GM18499 (cell line): ENCODE measurements around the gene DYNLT2.
"Not testable (repeated sequence)": the region's sequence is repeated elsewhere in the genome, so short reads cannot be mapped to it uniquely, and the experiment has no call there.

Experiments
- ATAC-seq: cut with Tn5 transposase; IDR thresholded peaks from one replicate; pipeline ENCODE4 v1.9.1; 2021; ENCODE audit warnings: moderate number of reproducible peaks; ENCODE audit not compliant: insufficient read depth, unreplicated experiment

The DYNLT2 gene

DNA sequence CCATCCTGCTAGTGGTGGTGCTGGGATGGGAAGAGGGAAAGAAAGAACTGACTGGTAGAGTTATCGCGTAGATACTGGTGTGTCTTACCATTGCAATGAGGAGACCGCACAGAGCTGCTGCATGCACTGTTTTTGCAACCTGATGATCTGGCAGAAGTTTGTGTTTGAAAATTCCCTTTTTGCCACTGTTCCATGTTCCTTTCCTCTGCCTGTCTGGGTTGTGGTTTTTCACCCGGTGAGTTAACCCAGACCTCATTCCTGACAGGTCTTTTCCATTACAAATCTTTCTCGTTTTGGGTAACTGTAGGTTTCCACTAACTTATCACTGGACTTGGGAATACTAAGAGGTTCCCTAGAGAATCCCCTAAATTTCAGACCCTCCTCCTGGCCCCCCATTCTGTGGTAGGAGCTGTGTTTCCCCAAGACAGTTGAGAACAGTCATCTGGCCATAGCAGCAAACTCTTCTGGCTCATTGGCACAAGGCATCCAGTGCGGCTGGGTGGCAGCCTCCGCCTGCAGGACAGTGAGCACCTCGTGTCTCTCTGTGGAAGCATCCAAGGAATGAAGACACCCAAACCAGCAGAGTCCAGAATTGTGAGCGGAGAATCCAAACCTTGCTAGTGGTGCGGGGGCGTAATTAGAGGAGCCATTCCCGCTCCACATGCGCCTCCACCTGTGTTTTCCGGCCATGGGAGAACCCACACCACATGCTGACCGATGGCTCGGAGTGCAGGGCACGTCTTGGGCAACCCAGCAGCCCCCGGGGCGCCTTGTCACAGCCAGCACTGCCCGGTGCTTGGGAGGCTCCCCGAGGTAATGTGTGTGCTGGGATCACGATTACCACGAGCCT lies 32.8 kb upstream of the DYNLT2 start:
- ATAC-seq = no peak

DNA sequence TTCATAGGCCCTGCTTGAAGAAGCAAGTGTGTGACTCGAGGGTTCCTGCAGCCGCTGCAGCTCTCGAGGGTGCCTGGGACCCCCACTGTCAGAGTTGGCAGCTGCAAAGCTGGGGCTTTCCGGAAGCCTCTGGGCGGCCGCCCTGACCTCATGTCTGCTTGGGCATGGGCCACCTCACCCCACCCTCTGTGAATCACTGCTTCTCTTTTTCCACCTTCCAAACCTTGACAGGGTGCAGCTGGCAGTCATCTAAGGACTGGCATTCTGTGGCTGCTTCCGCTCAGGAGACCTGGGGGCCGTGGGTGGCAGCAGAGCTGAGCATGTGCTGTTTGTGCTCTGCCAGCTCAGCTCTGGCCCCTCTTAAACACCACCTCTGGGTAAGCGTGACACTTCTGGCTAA lies 32.0 kb upstream of the DYNLT2 start:
- no peak for ATAC-seq

DNA sequence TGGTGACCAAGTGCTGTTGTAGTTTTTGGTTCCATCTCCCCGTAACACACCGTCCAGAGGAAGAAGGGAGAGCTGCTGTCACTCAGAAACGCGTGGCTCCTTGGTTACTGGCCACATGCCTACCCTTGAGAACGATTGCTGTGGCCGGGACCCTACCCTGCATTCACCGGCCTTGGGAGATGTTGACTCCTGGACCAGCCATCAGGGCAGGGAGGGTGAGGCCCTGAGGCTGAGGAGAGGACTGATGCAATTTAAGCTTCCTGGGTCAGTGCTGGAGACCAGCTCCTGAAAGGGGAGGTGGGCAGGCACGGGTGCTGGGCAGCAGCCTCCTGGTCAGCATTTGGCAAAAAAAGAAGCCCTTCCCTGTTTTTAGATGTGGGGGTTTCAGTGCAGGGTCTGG lies 31.6 kb upstream of the DYNLT2 start:
- ATAC-seq = no peak

DNA sequence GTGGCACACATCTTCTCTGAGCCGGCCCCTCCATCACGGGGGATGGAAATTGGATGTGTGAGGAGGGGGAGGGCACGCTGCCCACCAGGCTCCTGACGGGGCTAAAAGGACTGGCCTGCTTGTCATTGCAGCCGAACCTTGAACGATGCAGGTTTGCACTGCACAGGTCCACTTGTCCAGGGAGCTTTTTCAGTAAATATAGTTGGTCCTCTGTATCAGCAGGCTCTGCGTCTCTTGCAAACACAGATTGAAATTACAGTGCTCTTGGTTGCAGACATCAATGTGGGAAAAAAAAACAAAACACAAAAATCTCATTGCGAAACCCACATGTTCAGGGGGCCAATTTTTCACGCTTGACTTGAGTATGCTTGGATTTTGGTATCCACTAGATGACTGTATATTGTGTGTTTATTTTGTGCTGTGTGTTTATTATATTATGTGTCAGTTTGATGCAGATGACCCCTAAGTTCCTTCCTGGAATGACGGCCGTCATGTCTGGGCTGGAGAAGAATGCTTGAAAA lies 29.3 kb upstream of the DYNLT2 start:
- no peak for ATAC-seq

DNA sequence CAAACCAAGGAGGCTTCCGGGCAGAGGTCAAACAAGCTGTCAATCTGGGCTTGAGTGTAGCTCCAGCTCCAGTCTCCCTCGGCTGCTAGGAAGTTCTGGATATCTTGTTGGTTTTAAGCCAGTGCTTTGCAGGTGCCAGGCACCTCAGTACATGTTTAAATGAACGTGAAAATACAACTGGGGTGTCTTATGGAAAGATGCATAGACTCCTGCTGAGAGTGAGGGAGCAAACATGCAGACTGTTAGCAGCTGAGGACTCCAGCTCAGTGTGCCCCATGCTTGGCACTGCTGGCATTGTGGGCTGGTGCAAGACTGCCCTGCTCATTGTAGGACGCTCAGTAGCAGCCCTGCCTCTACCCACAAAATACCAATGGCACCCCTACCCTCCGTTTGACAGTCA lies 28.5 kb upstream of the DYNLT2 start:
- ATAC-seq = no peak

DNA sequence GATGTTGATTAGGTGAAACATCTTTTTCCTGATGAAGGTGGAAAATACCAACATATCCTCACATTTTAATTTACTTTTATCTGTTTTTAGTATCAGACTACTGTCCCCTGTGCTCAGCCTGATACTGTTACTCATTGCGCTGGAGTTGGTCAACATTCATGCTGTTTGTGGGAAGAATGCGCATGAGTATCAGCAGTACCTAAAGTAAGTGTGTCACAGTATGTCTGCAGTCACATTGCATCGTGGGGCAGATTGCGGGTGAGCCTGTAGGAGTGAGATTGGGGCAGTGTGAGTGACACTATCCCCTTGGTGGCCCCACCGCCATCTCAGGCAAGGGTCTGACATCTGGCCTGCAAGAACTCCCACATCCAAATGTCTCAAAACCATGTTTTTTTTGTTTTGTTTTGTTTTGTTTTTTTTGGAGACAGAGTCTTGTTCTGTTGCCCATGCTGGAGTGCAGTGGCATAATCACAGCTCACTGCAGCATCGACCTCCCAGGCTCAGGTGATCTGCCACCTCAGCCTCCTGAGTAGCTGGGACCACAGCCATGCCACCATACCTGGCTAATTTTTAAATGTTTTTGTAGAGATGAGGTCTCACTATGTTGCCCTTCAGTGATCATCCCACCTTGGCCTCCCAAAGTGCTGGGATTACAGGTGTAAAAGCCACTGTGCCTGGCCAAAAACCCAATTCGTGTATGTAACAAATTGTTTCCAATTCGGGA lies 27.9 kb upstream of the DYNLT2 start:
- ATAC-seq = no peak

DNA sequence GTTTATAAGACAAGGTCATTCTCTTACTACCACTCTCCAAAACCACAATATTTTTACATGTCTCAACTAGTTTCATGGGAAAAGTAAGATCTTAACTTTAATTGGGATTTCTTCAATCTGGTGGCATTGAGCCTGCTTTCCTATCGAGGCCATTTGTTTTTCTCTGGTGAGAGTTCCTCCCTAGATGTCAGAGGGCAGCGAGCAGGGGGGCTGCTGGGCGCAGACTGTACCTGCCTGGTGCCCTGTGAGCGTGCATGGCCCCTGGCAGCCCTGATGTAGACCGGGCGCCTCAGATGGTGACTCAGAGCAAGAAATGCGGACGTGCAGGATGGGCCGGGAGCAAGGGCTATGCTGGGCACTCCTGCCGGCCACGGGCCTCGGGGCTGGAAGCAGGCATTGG lies 27.3 kb upstream of the DYNLT2 start:
- ATAC-seq = no peak

DNA sequence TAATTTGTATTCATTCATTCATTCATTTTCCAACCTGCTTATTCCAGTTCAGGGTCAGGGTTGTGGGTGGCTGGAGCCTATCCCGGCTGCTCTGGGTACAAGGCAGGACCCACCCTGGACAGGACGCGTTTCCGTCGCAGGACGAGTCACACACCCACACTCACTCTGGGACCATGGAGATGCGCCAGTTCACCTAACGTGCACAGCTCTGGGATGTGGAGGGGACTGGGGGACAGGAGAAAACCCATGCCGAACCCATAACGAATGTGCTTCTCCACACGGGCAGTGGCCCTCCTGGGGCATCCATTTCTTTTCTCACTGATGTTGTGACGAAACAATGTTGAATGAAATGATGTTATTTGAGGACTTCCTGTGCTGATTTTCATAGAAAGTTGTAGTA lies 26.5 kb upstream of the DYNLT2 start:
- ATAC-seq = no peak

DNA sequence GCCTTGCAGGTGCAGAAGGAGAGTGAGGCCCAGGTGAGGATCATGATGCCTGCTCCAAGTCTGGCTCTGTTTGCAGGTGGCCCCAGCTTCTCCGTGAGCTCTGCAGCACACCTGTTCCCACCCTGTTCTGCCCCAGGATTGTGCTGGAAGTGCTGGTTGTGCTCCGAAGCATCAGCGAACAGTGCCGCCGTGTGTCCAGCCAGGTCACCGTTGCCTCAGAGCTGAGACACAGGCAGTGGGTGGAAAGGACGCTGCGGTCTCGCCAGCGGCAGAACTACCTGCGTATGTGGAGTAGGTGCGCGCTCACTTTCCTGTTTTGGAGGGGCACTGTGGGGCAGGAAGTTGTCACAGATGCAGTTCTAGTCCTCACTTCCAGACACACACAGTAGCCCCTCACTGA lies 25.0 kb upstream of the DYNLT2 start:
- no peak for ATAC-seq

DNA sequence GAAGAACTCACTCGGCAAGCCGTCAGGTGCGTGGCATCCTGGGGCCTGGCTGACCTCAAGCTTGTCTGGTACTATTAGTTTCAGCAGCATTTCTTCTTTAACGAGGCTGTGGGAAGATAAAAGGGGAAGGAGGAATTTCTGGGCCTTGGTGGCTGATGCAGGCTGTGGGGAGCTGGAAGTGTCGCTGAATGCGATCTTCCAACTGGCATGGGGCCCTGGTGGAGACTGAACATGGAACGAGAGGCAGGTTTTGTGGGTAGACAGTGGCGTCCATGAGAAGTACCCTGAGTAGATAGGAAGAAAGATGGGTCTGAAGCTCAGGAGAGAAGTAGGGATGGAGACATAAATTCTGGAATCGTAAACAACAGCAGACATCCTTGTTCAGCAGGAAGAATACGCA lies 23.9 kb upstream of the DYNLT2 start:
- ATAC-seq = no peak

DNA sequence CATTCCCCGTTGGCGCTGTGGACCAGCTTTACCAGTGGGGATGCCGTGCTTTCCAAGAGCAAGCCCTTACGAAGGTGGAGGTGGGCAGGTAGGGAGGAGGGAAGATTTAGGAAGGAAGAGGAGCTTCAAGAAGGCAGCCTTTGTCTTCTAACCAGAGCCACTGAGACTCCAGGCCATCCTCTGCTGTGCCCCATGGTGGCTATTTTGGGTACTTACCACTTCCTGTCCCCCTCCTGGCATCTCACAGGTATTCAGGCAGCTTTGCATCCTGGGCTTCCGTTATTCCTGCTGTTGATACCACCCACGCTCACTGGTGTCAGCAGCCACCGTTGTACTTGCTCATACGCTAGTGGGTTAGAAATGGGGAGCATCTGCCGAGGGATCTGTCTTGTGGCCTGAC lies 23.0 kb upstream of the DYNLT2 start:
- ATAC-seq = no peak

DNA sequence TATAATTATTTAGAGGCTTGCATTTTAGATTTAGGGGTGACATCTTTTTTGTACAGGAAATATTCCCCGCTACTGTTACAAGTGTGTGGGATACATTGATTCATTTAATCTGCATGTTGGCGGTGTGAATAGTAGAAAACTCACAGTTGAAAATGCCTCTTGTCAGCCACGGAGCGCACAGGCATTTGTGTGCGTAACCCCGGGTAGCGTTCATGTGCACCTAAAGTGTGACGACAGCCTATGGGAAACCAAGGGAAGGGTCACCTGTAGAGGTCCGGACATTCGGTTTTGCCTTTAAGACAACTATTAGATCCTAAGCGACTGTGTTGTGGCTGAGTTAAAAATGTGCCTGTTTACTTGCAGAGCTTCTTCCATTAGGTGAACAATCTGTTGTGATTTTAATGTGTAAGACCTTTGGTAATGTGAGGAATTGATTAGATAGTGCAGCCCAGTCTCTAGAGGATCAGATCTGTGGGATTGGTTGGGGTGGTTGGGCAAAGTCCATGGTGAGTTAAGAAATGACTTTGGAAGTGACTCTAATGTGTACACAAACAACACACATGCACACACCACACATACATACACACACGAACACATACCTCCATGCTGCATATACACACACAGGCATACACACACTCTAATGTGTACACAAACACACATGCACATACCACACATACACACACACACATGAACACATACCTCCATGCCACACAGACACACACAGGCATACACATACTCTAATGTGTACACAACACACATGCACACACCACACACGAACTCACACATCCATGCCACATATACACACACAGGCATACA lies 15.8 kb upstream of the DYNLT2 start:
- no peak for ATAC-seq

DNA sequence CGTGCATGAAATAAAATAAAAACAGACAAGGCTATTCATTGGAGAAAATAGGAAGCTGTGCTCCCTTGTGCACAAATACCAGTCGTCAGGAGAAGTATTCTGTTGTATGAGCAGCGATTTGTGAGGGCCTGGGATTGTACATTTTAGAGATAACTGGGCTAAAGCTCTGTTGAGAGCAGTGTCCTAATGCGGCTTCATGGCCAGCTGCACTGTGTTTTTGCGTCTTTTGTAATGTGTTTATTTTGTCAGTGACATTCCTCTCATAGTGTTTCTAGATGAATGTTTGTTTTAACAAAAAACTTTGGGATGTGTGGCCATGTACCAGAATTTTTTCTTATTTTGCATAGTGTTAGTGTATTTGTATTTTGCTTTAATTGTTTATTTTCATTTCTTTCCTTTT lies 14.9 kb upstream of the DYNLT2 start:
- ATAC-seq = no peak

DNA sequence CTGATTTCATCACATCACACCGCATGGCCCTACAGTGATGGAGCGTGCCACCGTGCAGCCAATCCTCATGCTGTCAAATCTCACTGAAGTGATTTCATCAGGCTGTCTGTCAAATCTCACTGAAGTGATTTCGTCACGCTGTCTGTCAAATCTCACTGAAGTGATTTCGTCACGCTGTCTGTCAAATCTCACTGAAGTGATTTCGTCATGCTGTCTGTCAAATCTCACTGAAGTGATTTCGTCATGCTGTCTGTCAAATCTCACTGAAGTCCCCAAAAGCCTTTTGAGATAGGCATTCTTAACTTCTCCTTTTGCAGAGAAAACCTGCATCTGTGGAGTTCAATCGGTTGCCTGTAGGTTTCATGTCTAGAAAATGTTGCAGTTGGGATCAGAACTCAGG lies 14.4 kb upstream of the DYNLT2 start:
- not testable (repeated sequence) for ATAC-seq

DNA sequence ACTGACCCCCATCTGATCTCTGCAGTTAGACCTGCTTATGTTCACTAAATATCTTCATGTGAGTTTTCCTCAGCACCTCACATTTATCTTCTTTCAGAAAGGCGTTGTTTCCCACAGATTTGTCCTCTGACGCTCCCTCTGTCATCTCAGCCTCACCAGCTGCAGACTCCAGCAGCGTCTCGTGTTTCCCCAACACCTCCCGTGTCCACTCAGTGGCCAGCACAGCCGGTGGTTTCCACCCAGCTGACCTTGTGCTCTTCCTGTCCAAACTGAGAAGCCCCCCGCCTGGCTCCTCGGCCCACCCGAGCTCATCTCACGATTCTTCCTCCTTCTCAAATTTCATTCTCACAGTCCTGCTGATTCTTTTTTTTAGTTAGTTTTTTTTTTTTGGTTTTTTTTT lies 12.5 kb upstream of the DYNLT2 start:
- no peak for ATAC-seq

DNA sequence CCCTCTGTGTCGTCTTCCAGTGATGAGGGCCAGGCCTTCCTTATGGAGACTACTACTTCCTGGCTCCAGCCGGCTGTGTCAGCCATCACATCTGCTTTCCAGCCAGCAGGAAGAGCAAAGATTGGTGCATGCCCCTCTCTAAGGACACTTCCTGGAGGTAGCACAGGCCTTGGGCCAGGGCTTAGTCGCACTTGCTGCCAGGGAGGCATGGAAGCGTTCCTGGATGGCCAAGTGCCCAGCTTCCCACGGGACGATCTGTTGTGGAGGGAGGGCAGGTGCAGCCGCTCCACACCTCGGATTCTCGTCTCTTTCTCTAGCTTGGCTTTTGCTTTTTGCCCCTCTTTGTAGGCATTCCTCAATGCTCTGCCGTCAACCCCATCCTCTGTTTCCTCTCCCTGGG lies 11.9 kb upstream of the DYNLT2 start:
- ATAC-seq = no peak

DNA sequence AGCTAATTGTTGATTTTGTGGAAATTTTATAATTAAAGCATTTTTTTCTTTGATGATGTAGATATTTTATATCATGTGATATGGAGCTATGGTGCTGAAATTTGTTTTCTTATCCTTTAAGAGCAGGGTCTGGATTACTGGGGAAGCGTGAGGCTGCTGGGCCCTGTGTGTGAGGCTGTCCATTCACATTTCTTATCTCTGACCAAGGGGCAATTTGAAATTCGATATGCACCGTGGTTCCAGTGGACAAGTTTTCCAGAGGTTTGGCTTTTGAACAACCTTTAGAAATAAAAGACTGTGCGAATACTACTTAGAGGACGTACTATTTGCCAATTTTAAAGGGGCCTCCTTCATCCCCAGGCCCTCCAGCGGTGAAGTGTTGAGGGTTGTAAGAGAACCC lies 3.8 kb upstream of the DYNLT2 start:
- ATAC-seq = no peak

DNA sequence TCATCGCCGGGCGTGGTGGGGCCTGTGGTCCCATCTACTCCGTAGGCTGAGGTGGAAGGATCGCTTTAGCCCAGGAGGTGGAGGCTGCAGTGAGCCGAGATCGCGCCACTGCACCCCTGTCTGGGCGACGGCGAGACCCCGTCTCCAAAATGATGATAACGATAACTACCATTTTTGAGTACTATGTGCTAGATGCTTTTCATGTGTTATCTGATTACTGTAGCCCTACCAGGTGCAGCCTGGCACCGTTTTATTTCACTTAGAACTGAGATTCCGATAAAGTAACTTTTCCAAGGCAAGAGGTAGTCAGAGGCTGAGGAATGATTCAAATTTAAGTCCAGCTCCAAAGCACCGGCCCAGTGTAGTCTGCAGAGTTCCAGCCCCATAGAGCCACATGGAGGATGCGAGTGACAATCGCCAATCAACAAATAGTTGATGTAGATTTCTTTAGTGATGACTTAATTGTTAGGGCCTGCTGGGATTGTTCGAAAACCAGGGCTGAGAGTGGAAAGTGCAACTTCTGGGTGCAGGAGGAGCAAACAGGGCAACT lies 777 bp upstream of the DYNLT2 start:
- no peak for ATAC-seq

DNA sequence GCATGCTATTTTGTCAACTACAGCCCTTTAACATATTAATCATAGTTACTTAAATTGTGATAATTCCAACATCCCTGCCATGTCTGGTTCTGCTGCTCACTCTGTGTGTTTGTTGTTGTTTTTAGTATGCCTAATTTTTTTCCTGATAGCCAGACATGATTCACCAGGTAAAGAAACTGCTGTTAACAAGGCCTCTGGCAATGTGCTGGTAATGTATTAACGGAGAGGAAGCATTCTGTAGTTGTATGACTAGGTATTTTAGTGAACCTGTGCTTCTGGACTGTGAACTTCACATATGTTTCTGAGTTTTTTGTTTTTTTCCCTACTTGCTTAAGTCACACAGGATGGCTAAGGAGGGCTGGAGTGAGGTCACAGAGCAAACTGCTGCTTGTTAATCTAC lies 4.8 kb downstream of the DYNLT2 start:
- ATAC-seq = no peak

DNA sequence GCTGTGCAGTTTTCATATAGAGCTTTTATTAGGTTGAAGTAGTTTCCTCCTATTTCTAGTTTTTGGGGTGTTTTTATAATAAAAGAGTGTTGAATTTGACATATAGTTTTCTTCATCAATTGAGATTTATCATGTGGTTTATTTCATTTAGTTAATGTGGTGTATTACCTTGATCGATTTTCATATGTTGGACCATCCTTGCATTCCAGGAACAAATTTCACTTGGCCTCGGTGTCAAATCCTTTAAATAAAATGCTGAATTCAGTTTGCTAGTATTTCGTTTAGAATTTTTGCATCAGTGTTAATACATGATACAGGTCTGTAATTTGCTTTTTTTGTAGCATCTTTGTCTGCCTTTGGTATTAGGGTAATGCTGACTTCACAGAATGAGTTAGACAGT lies 6.0 kb downstream of the DYNLT2 start:
- no peak for ATAC-seq

DNA sequence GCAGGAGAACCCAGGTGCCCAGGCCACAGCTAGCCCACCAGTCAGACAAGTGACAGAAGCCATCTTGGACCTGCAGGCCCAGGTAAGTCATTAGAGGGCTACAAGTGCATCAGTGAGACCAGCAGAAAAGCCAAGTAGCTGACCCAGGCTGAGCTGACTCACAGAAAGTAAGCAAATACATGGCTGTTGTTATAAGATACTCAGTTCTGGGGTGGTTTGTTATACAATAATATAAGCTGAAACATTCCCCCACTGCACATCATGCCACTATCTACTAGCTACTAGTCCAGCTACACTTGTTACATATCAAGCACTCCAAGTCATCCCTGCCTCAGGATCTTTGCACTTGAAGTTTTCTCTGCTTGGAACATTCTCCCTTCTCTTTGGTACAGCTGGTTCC lies 10.0 kb downstream of the DYNLT2 start:
- ATAC-seq = no peak
